ENCODE measurements around the gene SETDB1.

DNA sequence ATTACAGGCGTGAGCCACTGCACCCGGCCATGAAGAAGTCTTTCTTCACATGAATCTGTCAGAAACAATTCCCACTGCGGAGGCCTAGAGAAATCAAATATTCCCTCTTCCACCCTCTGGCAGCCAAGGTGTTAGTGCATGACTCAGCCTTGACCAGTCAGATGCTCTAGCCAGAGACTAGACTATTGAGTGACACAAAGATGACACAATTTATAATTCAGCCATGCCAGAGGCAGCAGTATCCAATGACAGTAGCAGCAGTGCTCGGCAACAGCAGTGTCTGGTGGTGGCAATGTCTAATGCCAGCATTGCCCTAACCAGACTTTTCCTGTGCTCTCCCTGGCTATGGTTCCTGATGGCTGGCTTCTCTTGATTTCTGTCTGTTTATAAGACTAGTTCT, 30.5 kb upstream of the SETDB1 start:
- TF ChIP-seq, protein P1, sequence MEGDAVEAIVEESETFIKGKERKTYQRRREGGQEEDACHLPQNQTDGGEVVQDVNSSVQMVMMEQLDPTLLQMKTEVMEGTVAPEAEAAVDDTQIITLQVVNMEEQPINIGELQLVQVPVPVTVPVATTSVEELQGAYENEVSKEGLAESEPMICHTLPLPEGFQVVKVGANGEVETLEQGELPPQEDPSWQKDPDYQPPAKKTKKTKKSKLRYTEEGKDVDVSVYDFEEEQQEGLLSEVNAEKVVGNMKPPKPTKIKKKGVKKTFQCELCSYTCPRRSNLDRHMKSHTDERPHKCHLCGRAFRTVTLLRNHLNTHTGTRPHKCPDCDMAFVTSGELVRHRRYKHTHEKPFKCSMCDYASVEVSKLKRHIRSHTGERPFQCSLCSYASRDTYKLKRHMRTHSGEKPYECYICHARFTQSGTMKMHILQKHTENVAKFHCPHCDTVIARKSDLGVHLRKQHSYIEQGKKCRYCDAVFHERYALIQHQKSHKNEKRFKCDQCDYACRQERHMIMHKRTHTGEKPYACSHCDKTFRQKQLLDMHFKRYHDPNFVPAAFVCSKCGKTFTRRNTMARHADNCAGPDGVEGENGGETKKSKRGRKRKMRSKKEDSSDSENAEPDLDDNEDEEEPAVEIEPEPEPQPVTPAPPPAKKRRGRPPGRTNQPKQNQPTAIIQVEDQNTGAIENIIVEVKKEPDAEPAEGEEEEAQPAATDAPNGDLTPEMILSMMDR (IDR thresholded peaks at IDR 0.05), result no peak
- no peak for TF ChIP-seq POLR2A (IDR thresholded peaks at IDR 0.05)

All from adrenal gland (tissue), 5 donors.